ENCODE measurements around the gene MYMX. TPM values are rescaled to one million over a fixed set of nuclear protein-coding genes. Genes with fewer than 3 reads are reported as not detected.
"Not testable (repeated sequence)": the region's sequence is repeated elsewhere in the genome, so short reads cannot be mapped to it uniquely, and the experiment has no call there.

The MYMX gene
- total RNA-seq, 6 donors from 2014 or later, result 0.46 TPM; not detected in 5

GRCh38 chr6:44229376-44230033 lies 12.8 kb downstream of the MYMX start:
- Histone ChIP-seq H3K9me3 (no peaks in the 10 kb centered on the region), H3K4me1 (peaks cover 22 to 34% (median 26%) of the 10 kb centered on the region in 4 donors), H3K27ac (no peak overlapping the region), H3K4me3 (no peak overlapping the region), H3K36me3 (peaks cover 0 to 37% (median 22%) of the 10 kb centered on the region in 4 donors), H3K27me3 (no peaks in the 10 kb centered on the region)
- TF ChIP-seq POLR2A (IDR thresholded peaks at IDR 0.05), result no peak
- no peak for TF ChIP-seq EP300 (IDR thresholded peaks at IDR 0.05)
- TF ChIP-seq POLR2AphosphoS5 (IDR thresholded peaks at IDR 0.05), result no peak
- DNase-seq (peak in 1 of 2 donors; percentile 29), ATAC-seq (ENCODE audit: low FRiP score in 2 of 2) (no peak)
- 86 to 90% methylated on average over 8 to 11 of the region's 11 CpGs for WGBS, 2 donors

- Histone ChIP-seq H3K9me3 (no peaks in the 10 kb centered on the region), H3K36me3 (peaks cover 0 to 37% (median 22%) of the 10 kb centered on the region in 4 donors), H3K27me3 (no peaks in the 10 kb centered on the region), H3K27ac (no peak overlapping the region), H3K4me3 (no peak overlapping the region), H3K4me1 (peaks cover 27 to 37% (median 29%) of the 10 kb centered on the region in 4 donors)
- DNase-seq, result peak in 1 of 2 donors; percentile 28
- 97 to 100% methylated on average over 6 to 9 of the region's 10 CpGs for WGBS, 2 donors
- ATAC-seq (ENCODE audit: low FRiP score in 2 of 2), result no peak
- TF ChIP-seq POLR2AphosphoS5 (IDR thresholded peaks at IDR 0.05), result no peak
- TF ChIP-seq EP300 (IDR thresholded peaks at IDR 0.05), result no peak
These were observed 13.4 kb downstream of the MYMX start for GRCh38 chr6:44230034-44230675.

GRCh38 chr6:44231426-44231825 lies 14.7 kb downstream of the MYMX start:
- WGBS, 2 donors, result 80 to 87% methylated on average over 9 of the region's 9 CpGs
- H3K4me3 ChIP-seq; H3K9me3 ChIP-seq; ATAC-seq (ENCODE audit: low FRiP score in 2 of 2); DNase-seq; H3K27me3 ChIP-seq; H3K27ac ChIP-seq: not testable (repeated sequence)
- peaks cover 0 to 37% (median 22%) of the 10 kb centered on the region in 4 donors for H3K36me3 ChIP-seq
- H3K4me1 ChIP-seq, result peaks cover 21 to 30% (median 24%) of the 10 kb centered on the region in 4 donors

- ATAC-seq (ENCODE audit: low FRiP score in 2 of 2) (no peak), DNase-seq (peak in 1 of 2 donors; percentile 66)
- H3K9me3 ChIP-seq, result no peaks in the 10 kb centered on the region
- H3K36me3 ChIP-seq, result peaks cover 0 to 37% (median 22%) of the 10 kb centered on the region in 4 donors
- H3K4me3 ChIP-seq, result no peak overlapping the region
- H3K27me3 ChIP-seq, result no peaks in the 10 kb centered on the region
- H3K27ac ChIP-seq, result peak overlapping the region in 2 of 4 donors; percentile 59 to 66
- TF ChIP-seq CTCF (IDR thresholded peaks at IDR 0.05), result no peak
- no peak for TF ChIP-seq EP300 (IDR thresholded peaks at IDR 0.05)
- no peak for TF ChIP-seq POLR2A (IDR thresholded peaks at IDR 0.05)
- no peak for TF ChIP-seq POLR2AphosphoS5 (IDR thresholded peaks at IDR 0.05)
- H3K4me1 ChIP-seq, result peaks cover 25 to 28% (median 26%) of the 10 kb centered on the region in 4 donors
- 85 to 88% methylated on average over 6 to 16 of the region's 16 CpGs for WGBS, 2 donors
These were observed 16.2 kb downstream of the MYMX start for GRCh38 chr6:44232676-44233566.

- H3K27me3 ChIP-seq, result no peaks in the 10 kb centered on the region
- H3K9me3 ChIP-seq, result no peaks in the 10 kb centered on the region
- TF ChIP-seq CTCF (IDR thresholded peaks at IDR 0.05), result no peak
- TF ChIP-seq POLR2A (IDR thresholded peaks at IDR 0.05), result no peak
- TF ChIP-seq EP300 (IDR thresholded peaks at IDR 0.05), result no peak
- no peak for TF ChIP-seq POLR2AphosphoS5 (IDR thresholded peaks at IDR 0.05)
- ATAC-seq (ENCODE audit: low FRiP score in 2 of 2) (no peak), DNase-seq (no peak)
- 77 to 80% methylated on average over 11 to 14 of the region's 14 CpGs for WGBS, 2 donors
- H3K4me1 ChIP-seq, result peaks cover 25 to 33% (median 31%) of the 10 kb centered on the region in 4 donors
- H3K27ac ChIP-seq, result peak overlapping the region in 3 of 4 donors; percentile 59 to 66 (median 65)
- no peak overlapping the region for H3K4me3 ChIP-seq
- H3K36me3 ChIP-seq, result peaks cover 0 to 37% (median 22%) of the 10 kb centered on the region in 4 donors
These were observed 16.9 kb downstream of the MYMX start for GRCh38 chr6:44233567-44234100.
